ENCODE data around the gene ERBIN. TPM values are rescaled to one million over a fixed set of nuclear protein-coding genes. Genes with fewer than 3 reads are reported as not detected.
"Not testable (repeated sequence)": the region's sequence is repeated elsewhere in the genome, so short reads cannot be mapped to it uniquely, and the experiment has no call there.

The ERBIN gene
- 10 to 100 TPM; 25.7 to 92.7 (median 43.9) TPM for total RNA-seq

GRCh38 chr5:65926276-65926783 is at the start of gene ERBIN:
Gene ERBIN, plus strand, starts transcription at chr5:65926575. Its CDS starts 66,144 bp downstream, at chr5:65992719.
- H3K27ac ChIP-seq: peak within 1 kb of the TSS; percentile 95 to 97
- WGBS, 10 experiments: 0 to 20% (median 0%) methylated on average over 1 to 6 of the region's 45 CpGs; no CpG with 5 or more reads in 3 of the 10 experiments
- in situ Hi-C loops (cut with MboI; ENCODE audit: low pct_unique_long_range_greater_than_20kb in 2 of 9, low sequenced_read_pairs in 9 of 9, unreplicated experiment in 9 of 9): loop anchor here in 1 of 9 experiments (25.0 kb wide), 1 partner anchor 214 kb away; the partner anchor contains the start of genes NLN and SGTB
- H3K4me3 ChIP-seq: peak within 1 kb of the TSS; percentile 71 to 77 (median 72)
- peak in 6 of 8 experiments; percentile 4 to 47 (median 26) for ATAC-seq (replicated peaks in 6 of 8)
- peaks cover 0 to 12% of the 10 kb centered on the region in 2 donors for H3K4me1 ChIP-seq (replicated peaks in 1 of 2)

- in situ Hi-C loops (cut with MboI; ENCODE audit: low pct_unique_long_range_greater_than_20kb in 2 of 9, low sequenced_read_pairs in 9 of 9, unreplicated experiment in 9 of 9): no loop called here
- no peak for ATAC-seq (replicated peaks in 6 of 8)
- H3K4me3 ChIP-seq: no peak overlapping the region
- 0 to 100% (median 77%) methylated on average over 1 to 2 of the region's 4 CpGs; no CpG with 5 or more reads in 4 of the 10 experiments for WGBS, 10 experiments
- H3K4me1 ChIP-seq (replicated peaks in 1 of 2): no peaks in the 10 kb centered on the region
- no peak overlapping the region for H3K27ac ChIP-seq
These were observed 49.4 kb upstream of the ERBIN start for GRCh38 chr5:65876970-65877369.

GRCh38 chr5:65879668-65880256 is 46.6 kb upstream of the ERBIN start:
- in situ Hi-C loops (cut with MboI; ENCODE audit: low pct_unique_long_range_greater_than_20kb in 2 of 9, low sequenced_read_pairs in 9 of 9, unreplicated experiment in 9 of 9): not testable (repeated sequence)
- WGBS, 10 experiments: 52 to 100% (median 91%) methylated on average over 3 to 7 of the region's 8 CpGs; no CpG with 5 or more reads in 2 of the 10 experiments

GRCh38 chr5:65880496-65881072 is 45.8 kb upstream of the ERBIN start:
- in situ Hi-C loops (cut with MboI; ENCODE audit: low pct_unique_long_range_greater_than_20kb in 2 of 9, low sequenced_read_pairs in 9 of 9, unreplicated experiment in 9 of 9): no loop called here
- ATAC-seq (replicated peaks in 6 of 8): no peak
- Histone ChIP-seq H3K4me3 (no peak overlapping the region), H3K4me1 (replicated peaks in 1 of 2) (no peaks in the 10 kb centered on the region), H3K27ac (no peak overlapping the region)
- WGBS, 10 experiments: 0 to 92% (median 80%) methylated on average over 1 to 3 of the region's 3 CpGs; no CpG with 5 or more reads in 1 of the 10 experiments

More at GRCh38 chr5:65879668-65880256, 46.6 kb upstream of the ERBIN start:
- not testable (repeated sequence) for H3K27ac ChIP-seq; H3K4me3 ChIP-seq; H3K4me1 ChIP-seq (replicated peaks in 1 of 2)
- ATAC-seq (replicated peaks in 6 of 8): peak in 4 of 8 experiments; percentile 39 to 98 (median 82)

GRCh38 chr5:65882278-65882677 is 44.1 kb upstream of the ERBIN start:
- no peak for ATAC-seq (replicated peaks in 6 of 8)
- H3K27ac ChIP-seq: no peak overlapping the region
- H3K4me1 ChIP-seq (replicated peaks in 1 of 2): no peaks in the 10 kb centered on the region
- WGBS, 10 experiments: 60 to 100% (median 93%) methylated on average over 1 to 2 of the region's 2 CpGs; no CpG with 5 or more reads in 6 of the 10 experiments
- in situ Hi-C loops (cut with MboI; ENCODE audit: low pct_unique_long_range_greater_than_20kb in 2 of 9, low sequenced_read_pairs in 9 of 9, unreplicated experiment in 9 of 9): no loop called here
- no peak overlapping the region for H3K4me3 ChIP-seq

GRCh38 chr5:65883461-65883860 is 42.9 kb upstream of the ERBIN start:
- ATAC-seq (replicated peaks in 6 of 8): no peak
- H3K27ac ChIP-seq: no peak overlapping the region
- no peaks in the 10 kb centered on the region for H3K4me1 ChIP-seq (replicated peaks in 1 of 2)
- no peak overlapping the region for H3K4me3 ChIP-seq
- 50 to 100% (median 88%) methylated on average over 1 to 4 of the region's 4 CpGs; no CpG with 5 or more reads in 1 of the 10 experiments for WGBS, 10 experiments
- in situ Hi-C loops (cut with MboI; ENCODE audit: low pct_unique_long_range_greater_than_20kb in 2 of 9, low sequenced_read_pairs in 9 of 9, unreplicated experiment in 9 of 9): no loop called here

- peak in 1 of 8 experiments; percentile 70 for ATAC-seq (replicated peaks in 6 of 8)
These were observed 40.0 kb upstream of the ERBIN start for GRCh38 chr5:65886387-65886786.

GRCh38 chr5:65892024-65892423 is 34.4 kb upstream of the ERBIN start:
- H3K4me1 ChIP-seq (replicated peaks in 1 of 2); in situ Hi-C loops (cut with MboI; ENCODE audit: low pct_unique_long_range_greater_than_20kb in 2 of 9, low sequenced_read_pairs in 9 of 9, unreplicated experiment in 9 of 9); H3K27ac ChIP-seq; H3K4me3 ChIP-seq; ATAC-seq (replicated peaks in 6 of 8): not testable (repeated sequence)
- 0 to 100% (median 50%) methylated on average over 1 of the region's 2 CpGs; no CpG with 5 or more reads in 6 of the 10 experiments for WGBS, 10 experiments

More at GRCh38 chr5:65886387-65886786, 40.0 kb upstream of the ERBIN start:
- Histone ChIP-seq H3K27ac (no peak overlapping the region), H3K4me1 (replicated peaks in 1 of 2) (no peaks in the 10 kb centered on the region), H3K4me3 (no peak overlapping the region)
- 29 to 90% (median 60%) methylated on average over 1 to 7 of the region's 7 CpGs; no CpG with 5 or more reads in 1 of the 10 experiments for WGBS, 10 experiments
- in situ Hi-C loops (cut with MboI; ENCODE audit: low pct_unique_long_range_greater_than_20kb in 2 of 9, low sequenced_read_pairs in 9 of 9, unreplicated experiment in 9 of 9): no loop called here

- Histone ChIP-seq H3K27ac (no peak overlapping the region), H3K4me1 (replicated peaks in 1 of 2) (no peaks in the 10 kb centered on the region), H3K4me3 (no peak overlapping the region)
- 0 to 89% (median 67%) methylated on average over 1 of the region's 1 CpG; no CpG with 5 or more reads in 3 of the 10 experiments for WGBS, 10 experiments
- in situ Hi-C loops (cut with MboI; ENCODE audit: low pct_unique_long_range_greater_than_20kb in 2 of 9, low sequenced_read_pairs in 9 of 9, unreplicated experiment in 9 of 9): no loop called here
- no peak for ATAC-seq (replicated peaks in 6 of 8)
These were observed 33.6 kb upstream of the ERBIN start for GRCh38 chr5:65892801-65893200.

GRCh38 chr5:65893749-65894430 is 32.5 kb upstream of the ERBIN start:
- WGBS, 10 experiments: 52 to 94% (median 82%) methylated on average over 3 to 9 of the region's 9 CpGs
- Histone ChIP-seq H3K27ac (no peak overlapping the region), H3K4me1 (replicated peaks in 1 of 2) (no peaks in the 10 kb centered on the region), H3K4me3 (no peak overlapping the region)
- in situ Hi-C loops (cut with MboI; ENCODE audit: low pct_unique_long_range_greater_than_20kb in 2 of 9, low sequenced_read_pairs in 9 of 9, unreplicated experiment in 9 of 9): no loop called here
- ATAC-seq (replicated peaks in 6 of 8): no peak

GRCh38 chr5:65895891-65896290 is 30.5 kb upstream of the ERBIN start:
- 77 to 100% (median 91%) methylated on average over 1 to 3 of the region's 3 CpGs; no CpG with 5 or more reads in 2 of the 10 experiments for WGBS, 10 experiments
- no peak overlapping the region for H3K4me3 ChIP-seq
- ATAC-seq (replicated peaks in 6 of 8): no peak
- no peak overlapping the region for H3K27ac ChIP-seq
- no peaks in the 10 kb centered on the region for H3K4me1 ChIP-seq (replicated peaks in 1 of 2)
- in situ Hi-C loops (cut with MboI; ENCODE audit: low pct_unique_long_range_greater_than_20kb in 2 of 9, low sequenced_read_pairs in 9 of 9, unreplicated experiment in 9 of 9): no loop called here

GRCh38 chr5:65900746-65901145 is 25.6 kb upstream of the ERBIN start:
- H3K4me3 ChIP-seq: no peak overlapping the region
- ATAC-seq (replicated peaks in 6 of 8): no peak
- no peak overlapping the region for H3K27ac ChIP-seq
- H3K4me1 ChIP-seq (replicated peaks in 1 of 2): no peaks in the 10 kb centered on the region
- in situ Hi-C loops (cut with MboI; ENCODE audit: low pct_unique_long_range_greater_than_20kb in 2 of 9, low sequenced_read_pairs in 9 of 9, unreplicated experiment in 9 of 9): loop anchor here in 2 of 9 experiments (25.0 kb wide), 1 partner anchor 163 kb away; no protein-coding TSS in a partner anchor
- 80 to 100% (median 83%) methylated on average over 1 to 2 of the region's 2 CpGs; no CpG with 5 or more reads in 3 of the 10 experiments for WGBS, 10 experiments

- WGBS, 10 experiments: 40 to 100% (median 91%) methylated on average over 1 to 4 of the region's 4 CpGs; no CpG with 5 or more reads in 1 of the 10 experiments
- in situ Hi-C loops (cut with MboI; ENCODE audit: low pct_unique_long_range_greater_than_20kb in 2 of 9, low sequenced_read_pairs in 9 of 9, unreplicated experiment in 9 of 9): loop anchor here in 2 of 9 experiments (25.0 kb wide), 1 partner anchor 165 kb away; no protein-coding TSS in a partner anchor
- H3K27ac ChIP-seq: no peak overlapping the region
- no peak overlapping the region for H3K4me3 ChIP-seq
- no peak for ATAC-seq (replicated peaks in 6 of 8)
- no peaks in the 10 kb centered on the region for H3K4me1 ChIP-seq (replicated peaks in 1 of 2)
These were observed 24.3 kb upstream of the ERBIN start for GRCh38 chr5:65902104-65902503.

Data from motor neuron (in vitro differentiated cells).